Measurements from ENCODE around the gene ERI3. TPM values are rescaled to one million over a fixed set of nuclear protein-coding genes. Genes with fewer than 3 reads are reported as not detected.

Gene ERI3
- total and polyA plus RNA-seq, 9 of the 15 experiments (the other 6 are each of a cell fraction or from before 2014, with no cell fraction given), result 47.8 to 93.4 (median 67.2) TPM

GRCh38 chr1:44318097-44319088, 36.7 kb downstream of the ERI3 start (continued):
- 0 out of 2 replicates have a peak, but pooled peaks have one; percentile 14 for TF ChIP-seq ARID3A (IDR thresholded peaks at IDR 0.05; ENCODE audit: borderline replicate concordance, low read depth, low read length)
- no peak for TF ChIP-seq ARID4B (CRISPR knock-in tag; IDR thresholded peaks at IDR 0.05)
- TF ChIP-seq PHTF2 (CRISPR knock-in tag; IDR thresholded peaks at IDR 0.05), result no peak
- peak; percentile 17 for TF ChIP-seq TBP (optimal IDR thresholded peaks at IDR 0.05; ENCODE audit: low read depth, low read length)
- TF ChIP-seq MITF (IDR thresholded peaks at IDR 0.05), result no peak
- TF ChIP-seq SRSF9 (IDR thresholded peaks at IDR 0.05; ENCODE audit: borderline replicate concordance, low read depth, low read length), result no peak
- no peak for TF ChIP-seq THAP12 (CRISPR knock-in tag; IDR thresholded peaks at IDR 0.05)
- TF ChIP-seq SRSF1 (IDR thresholded peaks at IDR 0.05; ENCODE audit: low read depth, low read length), result no peak
- peak; percentile 78 for TF ChIP-seq SMC3 (conservative IDR thresholded peaks at IDR 0.05; ENCODE audit: insufficient read depth, low read depth, low read length)
- no peak for TF ChIP-seq ZNF282 (CRISPR knock-in tag; IDR thresholded peaks at IDR 0.05)
- no peak for TF ChIP-seq SMAD1 (IDR thresholded peaks at IDR 0.05; ENCODE audit: low read depth, low read length, partially characterized antibody)
- TF ChIP-seq FOXJ3 (CRISPR knock-in tag; IDR thresholded peaks at IDR 0.05), result no peak
